ENCODE results near the gene KRT6A.

KRT6A gene

DNA sequence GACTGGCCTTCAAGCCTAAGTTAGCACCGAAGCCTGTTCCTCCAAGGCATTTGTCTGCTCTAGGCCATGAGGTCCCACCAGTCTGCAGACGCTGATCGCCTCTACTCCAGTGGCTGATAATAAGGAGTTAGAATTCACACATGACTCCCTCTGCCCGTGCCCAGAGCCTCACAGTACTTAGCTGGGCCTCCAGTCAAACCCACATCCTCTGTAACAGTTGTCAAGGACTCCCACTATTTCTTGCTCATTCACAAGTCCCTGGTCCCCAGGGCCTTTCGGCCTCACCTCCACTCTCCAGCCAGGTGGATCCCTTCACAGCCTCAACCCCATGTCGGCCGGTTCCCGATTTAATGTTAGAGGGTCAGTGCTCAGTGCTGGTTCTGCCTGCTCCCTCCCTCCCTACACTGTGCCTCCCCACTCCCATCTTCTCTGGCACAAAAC lies 33.5 kb upstream of the KRT6A start:
- TF ChIP-seq CSDC2 (CRISPR knock-in tag; IDR thresholded peaks at IDR 0.05) (no peak), BACH2 (CRISPR knock-in tag; IDR thresholded peaks at IDR 0.05; ENCODE audit: borderline replicate concordance) (no peak), GLIS3 (CRISPR knock-in tag; IDR thresholded peaks at IDR 0.05) (no peak), CREB5 (CRISPR knock-in tag; IDR thresholded peaks at IDR 0.05; ENCODE audit: low read depth) (no peak), ZFP3 (CRISPR knock-in tag; IDR thresholded peaks at IDR 0.05) (no peak), RARB (CRISPR knock-in tag; IDR thresholded peaks at IDR 0.05) (no peak), ZFP30 (CRISPR knock-in tag; IDR thresholded peaks at IDR 0.05) (no peak), TOX (CRISPR knock-in tag; IDR thresholded peaks at IDR 0.05; ENCODE audit: borderline replicate concordance) (no peak), ESRRG (CRISPR knock-in tag; IDR thresholded peaks at IDR 0.05) (no peak), ZNF8 (CRISPR knock-in tag; IDR thresholded peaks at IDR 0.05) (no peak), TSHZ2 (CRISPR knock-in tag; IDR thresholded peaks at IDR 0.05) (no peak), PATZ1 (CRISPR knock-in tag; IDR thresholded peaks at IDR 0.05; ENCODE audit: borderline replicate concordance) (no peak), ZC3H10 (CRISPR knock-in tag; IDR thresholded peaks at IDR 0.05) (no peak), OSR1 (CRISPR knock-in tag; IDR thresholded peaks at IDR 0.05) (no peak), SNAI2 (CRISPR knock-in tag; IDR thresholded peaks at IDR 0.05) (no peak), PPARA (CRISPR knock-in tag; IDR thresholded peaks at IDR 0.05; ENCODE audit: borderline replicate concordance) (no peak), ARNTL (CRISPR knock-in tag; IDR thresholded peaks at IDR 0.05; ENCODE audit: borderline replicate concordance, low read depth) (no peak), ZNF70 (CRISPR knock-in tag; IDR thresholded peaks at IDR 0.05) (no peak)
- TF ChIP-seq, protein P1, sequence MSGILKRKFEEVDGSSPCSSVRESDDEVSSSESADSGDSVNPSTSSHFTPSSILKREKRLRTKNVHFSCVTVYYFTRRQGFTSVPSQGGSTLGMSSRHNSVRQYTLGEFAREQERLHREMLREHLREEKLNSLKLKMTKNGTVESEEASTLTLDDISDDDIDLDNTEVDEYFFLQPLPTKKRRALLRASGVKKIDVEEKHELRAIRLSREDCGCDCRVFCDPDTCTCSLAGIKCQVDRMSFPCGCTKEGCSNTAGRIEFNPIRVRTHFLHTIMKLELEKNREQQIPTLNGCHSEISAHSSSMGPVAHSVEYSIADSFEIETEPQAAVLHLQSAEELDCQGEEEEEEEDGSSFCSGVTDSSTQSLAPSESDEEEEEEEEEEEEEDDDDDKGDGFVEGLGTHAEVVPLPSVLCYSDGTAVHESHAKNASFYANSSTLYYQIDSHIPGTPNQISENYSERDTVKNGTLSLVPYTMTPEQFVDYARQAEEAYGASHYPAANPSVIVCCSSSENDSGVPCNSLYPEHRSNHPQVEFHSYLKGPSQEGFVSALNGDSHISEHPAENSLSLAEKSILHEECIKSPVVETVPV (CRISPR knock-in tag; IDR thresholded peaks at IDR 0.05) = no peak
- no peak for ATAC-seq

GRCh38 chr12:52525661-52526499 lies 32.8 kb upstream of the KRT6A start:
- ATAC-seq = no peak
- no peak for TF ChIP-seq PATZ1 (CRISPR knock-in tag; IDR thresholded peaks at IDR 0.05; ENCODE audit: borderline replicate concordance)
- no peak for TF ChIP-seq BACH2 (CRISPR knock-in tag; IDR thresholded peaks at IDR 0.05; ENCODE audit: borderline replicate concordance)
- no peak for TF ChIP-seq ISL1 (CRISPR knock-in tag; IDR thresholded peaks at IDR 0.05)
- TF ChIP-seq POU6F1 (CRISPR knock-in tag; IDR thresholded peaks at IDR 0.05; ENCODE audit: borderline replicate concordance, low read depth) = no peak
- TF ChIP-seq, protein P1 (CRISPR knock-in tag; IDR thresholded peaks at IDR 0.05) = no peak
- no peak for TF ChIP-seq GLIS3 (CRISPR knock-in tag; IDR thresholded peaks at IDR 0.05)
- TF ChIP-seq SNAI2 (CRISPR knock-in tag; IDR thresholded peaks at IDR 0.05) = no peak
- TF ChIP-seq ESRRG (CRISPR knock-in tag; IDR thresholded peaks at IDR 0.05) = no peak
- no peak for TF ChIP-seq ARNTL (CRISPR knock-in tag; IDR thresholded peaks at IDR 0.05; ENCODE audit: borderline replicate concordance, low read depth)
- no peak for TF ChIP-seq RARB (CRISPR knock-in tag; IDR thresholded peaks at IDR 0.05)
- no peak for TF ChIP-seq CREB5 (CRISPR knock-in tag; IDR thresholded peaks at IDR 0.05; ENCODE audit: low read depth)
- no peak for TF ChIP-seq TOX (CRISPR knock-in tag; IDR thresholded peaks at IDR 0.05; ENCODE audit: borderline replicate concordance)
- no peak for TF ChIP-seq ZFP3 (CRISPR knock-in tag; IDR thresholded peaks at IDR 0.05)
- no peak for TF ChIP-seq TCF4 (CRISPR knock-in tag; IDR thresholded peaks at IDR 0.05; ENCODE audit: borderline replicate concordance)
- no peak for TF ChIP-seq ZC3H10 (CRISPR knock-in tag; IDR thresholded peaks at IDR 0.05)
- no peak for TF ChIP-seq CSDC2 (CRISPR knock-in tag; IDR thresholded peaks at IDR 0.05)
